Fibroblast of skin of left biceps (primary cell): ENCODE measurements around the gene NR2C2.

Experiments
- DNase-seq, 2 experiments: peaks; one replicate each; pipeline ENCODE4 v3.0.0-alpha.2; 2013; ENCODE audit warnings: low read depth in 2 of 2

Gene NR2C2

GRCh38 chr3:15064299-15064834, 117.0 kb downstream of the NR2C2 start:
- DNase-seq = no peak

DNA sequence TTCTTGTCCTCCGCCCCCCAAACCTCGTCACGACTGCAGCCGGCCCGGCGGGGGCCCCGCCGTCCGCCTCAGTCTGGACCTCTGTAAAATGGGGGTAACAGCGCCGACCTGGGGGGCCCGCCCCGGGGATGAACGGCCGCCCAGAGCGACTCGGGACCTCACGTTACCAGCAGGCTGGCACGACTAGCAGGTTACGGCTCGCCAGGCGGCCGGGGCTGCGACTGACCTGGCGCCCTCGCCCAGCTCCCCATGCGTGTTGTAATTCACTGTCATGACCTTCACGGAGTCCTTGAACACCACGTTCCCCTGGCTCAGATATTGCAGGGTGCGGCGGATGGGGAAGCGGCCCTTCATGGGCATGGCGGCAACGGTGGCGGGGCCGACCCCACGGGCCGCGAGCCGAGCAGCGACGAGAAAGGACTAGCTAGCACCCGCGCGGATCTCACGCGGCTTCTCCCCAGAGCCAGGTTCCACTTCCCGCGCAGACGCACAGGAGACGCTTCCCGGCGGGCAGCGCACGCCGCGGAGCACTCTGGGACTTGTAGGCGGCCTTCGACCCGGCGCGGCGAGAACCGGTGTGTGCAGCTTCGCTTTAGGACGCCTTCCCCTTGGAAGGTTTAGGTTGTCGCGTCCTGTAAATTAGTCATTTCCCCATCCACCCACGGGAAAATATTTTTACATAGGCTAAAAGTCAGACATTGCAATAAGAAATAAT, 117.6 kb downstream of the NR2C2 start, which contains the start of gene MRPS25:
Gene MRPS25, minus strand, starts transcription at position 481 of the 715 bp plus-strand sequence. Its CDS starts 121 bp downstream, at position 360.
- DNase-seq = peak; percentile 66 to 67

DNA sequence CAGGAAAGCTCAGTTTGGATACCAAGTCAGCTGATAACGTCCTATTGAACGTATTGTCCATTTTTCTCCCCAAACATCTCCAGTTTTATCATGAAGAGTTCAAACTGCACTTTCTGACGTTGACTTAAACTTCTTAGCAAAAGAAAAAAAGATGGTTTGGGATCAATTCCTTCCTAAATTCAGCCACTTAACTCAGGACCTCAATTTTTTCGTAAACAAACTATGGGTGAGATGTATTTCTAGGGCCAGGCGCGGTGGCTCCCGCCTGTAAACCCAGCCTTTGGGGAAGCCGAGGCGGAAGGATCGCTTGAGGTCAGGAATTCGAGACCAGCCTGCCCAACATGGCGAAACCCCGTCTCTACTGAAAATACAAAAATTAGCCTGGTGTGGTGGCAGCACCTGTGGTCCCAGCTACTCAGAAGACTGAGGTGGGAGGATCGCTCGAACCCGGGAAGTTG, 118.2 kb downstream of the NR2C2 start:
- DNase-seq = no peak

GRCh38 chr3:15066467-15066866, 119.1 kb downstream of the NR2C2 start:
- no peak for DNase-seq

DNA sequence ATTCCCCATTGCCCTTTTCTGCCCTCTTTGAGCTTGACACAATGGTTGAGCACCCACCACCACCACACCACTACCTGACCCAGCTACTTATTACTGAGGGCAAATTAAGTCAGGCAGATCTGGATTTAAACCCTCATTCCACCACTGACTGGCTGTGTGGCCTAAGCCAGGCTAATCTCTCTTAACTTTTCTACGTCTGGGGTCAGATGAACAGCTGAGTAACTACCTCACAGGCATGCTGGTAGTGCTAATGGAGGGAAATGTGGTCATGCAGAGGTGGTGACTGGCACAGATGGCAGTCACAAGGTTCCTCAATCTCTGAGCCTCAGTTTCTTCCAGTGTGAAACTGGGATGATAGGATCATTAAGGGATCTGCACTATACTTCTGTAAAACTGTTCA, 122.1 kb downstream of the NR2C2 start:
- DNase-seq = no peak

DNA sequence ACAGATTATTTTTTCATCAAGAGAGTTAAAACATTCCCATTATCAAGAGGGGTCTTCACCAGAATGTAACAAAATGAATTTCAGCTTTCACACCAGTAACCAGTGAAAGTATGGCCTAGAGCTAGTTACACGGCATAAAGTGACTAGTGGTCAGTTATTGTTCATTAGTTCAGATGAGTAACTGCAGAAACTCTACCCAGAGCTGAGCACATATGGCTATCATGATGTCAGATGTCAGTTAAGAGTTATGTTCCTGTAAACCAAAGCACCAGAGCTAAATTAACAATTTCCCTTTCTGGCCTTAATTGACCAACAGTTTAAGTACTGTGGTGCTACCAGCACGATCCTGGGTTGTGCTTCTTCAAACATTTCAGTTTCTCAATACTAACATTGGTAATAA, 124.3 kb downstream of the NR2C2 start:
- no peak for DNase-seq

DNA sequence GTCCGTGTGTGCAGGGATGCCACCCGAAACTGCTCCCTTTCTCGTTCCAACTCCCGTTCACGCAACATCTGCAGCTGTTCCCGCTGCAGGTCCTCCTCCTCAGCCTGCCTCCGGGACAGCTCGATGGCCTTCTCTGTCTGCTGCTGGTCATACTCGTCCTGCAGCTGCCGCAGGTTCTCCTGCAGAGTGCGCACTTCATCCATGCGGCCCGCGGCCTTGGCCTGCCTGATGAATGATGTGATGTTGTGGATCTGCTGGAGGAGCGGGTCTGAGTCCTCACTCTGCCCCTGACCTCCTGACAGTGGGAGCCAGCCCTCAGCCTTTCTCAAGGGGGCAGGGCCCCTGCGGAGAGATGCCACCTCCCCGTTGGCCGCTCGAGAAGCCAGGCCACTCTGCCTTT, 127.1 kb downstream of the NR2C2 start:
- no peak for DNase-seq

DNA sequence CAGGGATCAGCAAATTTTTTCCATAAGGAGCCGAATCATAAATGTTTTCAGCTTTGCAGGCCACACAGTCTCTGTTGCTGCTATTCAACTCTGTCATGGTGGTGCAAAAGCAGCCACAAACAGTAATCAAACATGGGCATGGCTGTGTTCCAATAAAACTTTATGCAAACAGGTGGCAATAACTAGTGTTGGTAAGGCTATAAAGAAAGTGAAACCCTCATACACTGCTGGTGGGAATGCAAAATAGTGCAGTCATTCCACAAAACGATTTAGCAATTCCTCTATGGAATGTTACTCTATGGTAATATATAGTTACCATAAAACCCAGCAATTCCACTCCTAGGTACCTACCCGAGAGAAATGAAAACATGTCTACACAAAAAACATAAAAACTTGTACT, 131.7 kb downstream of the NR2C2 start:
- no peak for DNase-seq

- DNase-seq = no peak
Observed at GRCh38 chr3:15081960-15082664, 134.7 kb downstream of the NR2C2 start.

GRCh38 chr3:15083252-15083651, 135.9 kb downstream of the NR2C2 start:
- DNase-seq = no peak

DNA sequence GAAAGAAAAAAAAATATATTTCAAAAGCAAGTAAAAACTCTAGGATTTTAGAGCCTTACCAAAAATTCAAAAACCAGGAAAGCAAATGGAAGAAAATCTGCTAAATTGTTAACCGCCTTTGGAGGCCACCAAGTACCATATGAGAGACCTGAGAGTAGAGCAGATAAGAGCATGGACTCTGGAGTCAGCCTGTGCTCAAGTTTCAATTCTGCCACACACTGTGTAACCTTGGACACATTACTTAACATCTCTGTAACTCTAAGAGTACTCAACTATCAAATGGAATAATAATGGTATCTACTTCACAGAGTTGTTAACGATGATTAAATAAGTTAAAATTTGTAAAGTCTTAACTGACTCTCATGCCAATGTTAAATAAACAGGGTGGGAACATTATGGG, 138.9 kb downstream of the NR2C2 start:
- no peak for DNase-seq

- no peak for DNase-seq
Observed at GRCh38 chr3:15086699-15087098, 139.3 kb downstream of the NR2C2 start.

DNA sequence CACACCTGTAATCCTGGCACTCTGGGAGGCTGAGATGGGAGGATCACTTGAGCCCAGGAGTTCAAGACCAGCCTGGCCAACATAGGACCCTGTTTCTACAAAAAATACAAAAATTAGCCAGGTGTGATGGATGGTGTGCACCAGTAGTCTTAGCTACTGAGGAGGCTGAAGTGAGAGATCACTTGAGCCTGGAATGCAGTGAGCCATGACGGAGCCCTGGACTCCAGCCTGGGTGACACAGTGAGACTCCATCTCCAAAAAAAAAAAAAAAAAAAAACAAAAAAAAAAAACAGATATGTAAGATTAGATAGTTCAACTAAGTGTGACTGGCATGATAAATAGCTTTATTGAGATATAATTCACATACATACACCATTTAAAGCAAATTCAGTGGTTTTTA, 141.8 kb downstream of the NR2C2 start:
- no peak for DNase-seq

DNA sequence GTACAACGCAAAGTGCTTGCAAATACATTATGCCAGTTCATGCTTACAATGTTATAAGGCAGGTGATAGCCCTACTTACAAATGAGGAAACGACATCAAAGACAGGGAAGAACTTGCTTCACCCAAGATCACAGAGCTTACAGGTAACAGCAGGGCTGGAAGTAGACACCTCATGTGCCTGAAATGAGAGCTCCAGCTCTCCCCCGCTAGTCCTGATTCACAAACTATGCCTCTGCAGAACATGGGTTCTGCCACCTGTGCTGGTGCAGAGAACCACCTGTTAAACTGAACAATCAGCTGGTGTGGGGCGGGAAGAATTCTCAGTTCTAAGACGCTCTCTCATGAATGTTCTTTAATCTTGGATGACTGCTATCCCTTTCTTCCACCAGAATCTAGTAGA, 144.2 kb downstream of the NR2C2 start:
- DNase-seq = no peak

- DNase-seq = no peak
Observed at GRCh38 chr3:15092686-15093085, 145.3 kb downstream of the NR2C2 start.

DNA sequence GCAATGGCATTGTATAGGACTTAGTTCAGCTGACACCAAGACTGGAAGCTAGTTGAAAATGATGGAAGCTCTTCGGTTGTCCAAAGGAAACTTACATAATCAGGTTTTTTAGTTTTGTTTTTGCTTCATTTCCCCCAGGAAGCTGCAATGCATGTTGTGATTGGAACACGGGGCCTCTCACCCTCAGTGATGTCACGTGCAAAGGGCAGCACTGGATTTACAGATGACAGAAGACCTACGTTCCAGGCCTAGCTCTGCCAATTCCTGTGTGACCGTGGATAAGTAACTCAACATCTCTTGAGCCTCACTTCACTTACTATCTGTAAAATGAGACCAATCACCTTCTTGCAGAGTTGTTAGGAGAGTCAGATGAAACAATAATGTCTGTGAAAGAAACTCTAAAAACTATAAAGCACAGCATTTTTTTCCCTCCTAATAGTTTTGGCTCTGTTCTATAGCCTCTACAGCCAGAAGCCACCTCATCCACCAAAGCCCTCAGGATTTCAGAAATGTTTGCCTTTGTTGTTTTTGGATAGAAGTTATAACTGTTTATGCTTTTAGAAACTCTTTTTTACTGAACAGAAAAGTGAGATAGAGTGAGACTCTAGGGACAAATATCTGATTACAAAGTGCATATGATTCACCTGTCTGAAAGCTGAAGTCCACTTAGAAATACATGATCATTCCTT, 146.9 kb downstream of the NR2C2 start:
- DNase-seq = no peak

GRCh38 chr3:15096046-15096445, 148.7 kb downstream of the NR2C2 start:
- no peak for DNase-seq

- no peak for DNase-seq
Observed at GRCh38 chr3:15097891-15098290, 150.5 kb downstream of the NR2C2 start.
